WI38 (cell line): ENCODE data around the gene CCDC78.

Source experiments
- H3K4me3 ChIP-seq: 2 replicates; pipeline ENCODE4 v1.5.1; 2011; ENCODE audit warnings: low read depth, mild to moderate bottlenecking, control low read depth, low read length
- CTCF ChIP-seq: IDR thresholded peaks from 2 replicates; pipeline ENCODE4 v1.5.1; 2012; ENCODE audit warnings: low read depth, mild to moderate bottlenecking, control low read depth, low read length

CCDC78 gene

GRCh38 chr16:726438-727290 lies at the start of gene CCDC78, which contains the start of gene HAGHL:
TSS of gene CCDC78 (minus strand) at chr16:726443. CDS start at chr16:726367, 76 bp downstream.
TSS of gene HAGHL (plus strand) at chr16:727106. CDS start at chr16:727510, 404 bp downstream.
- no peak for TF ChIP-seq CTCF
- peak within 1 kb of the TSS; percentile 67 for H3K4me3 ChIP-seq

DNA sequence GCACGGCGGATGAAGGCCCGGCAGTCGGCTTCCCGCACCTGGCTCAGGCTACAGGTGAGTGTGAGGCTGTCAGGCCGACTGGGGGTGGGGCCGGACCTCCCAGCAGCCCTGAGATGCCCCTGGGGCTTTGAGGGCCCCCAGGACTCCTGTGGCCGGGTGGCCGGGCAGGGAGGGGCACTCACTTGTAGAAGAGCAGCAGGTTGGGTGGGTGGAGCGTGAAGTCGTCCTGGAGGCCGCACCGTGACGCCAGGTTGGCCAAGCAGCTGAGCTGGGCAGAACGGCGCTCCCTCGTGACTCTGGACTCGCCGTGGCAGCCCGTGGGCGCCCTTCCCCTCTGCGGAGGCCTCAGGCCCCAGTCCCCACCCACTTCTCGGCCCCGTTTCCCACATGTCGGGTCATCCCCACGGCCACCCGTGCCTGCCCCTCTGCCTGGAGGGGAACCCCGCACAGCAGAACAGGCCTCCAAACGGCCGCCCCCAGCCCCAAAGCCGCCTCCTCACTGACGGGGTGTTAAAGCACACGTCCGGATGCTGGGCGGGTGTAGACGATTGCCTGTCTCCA lies 49.1 kb upstream of the CCDC78 start:
- H3K4me3 ChIP-seq, result no peak overlapping the region
- TF ChIP-seq CTCF, result no peak

DNA sequence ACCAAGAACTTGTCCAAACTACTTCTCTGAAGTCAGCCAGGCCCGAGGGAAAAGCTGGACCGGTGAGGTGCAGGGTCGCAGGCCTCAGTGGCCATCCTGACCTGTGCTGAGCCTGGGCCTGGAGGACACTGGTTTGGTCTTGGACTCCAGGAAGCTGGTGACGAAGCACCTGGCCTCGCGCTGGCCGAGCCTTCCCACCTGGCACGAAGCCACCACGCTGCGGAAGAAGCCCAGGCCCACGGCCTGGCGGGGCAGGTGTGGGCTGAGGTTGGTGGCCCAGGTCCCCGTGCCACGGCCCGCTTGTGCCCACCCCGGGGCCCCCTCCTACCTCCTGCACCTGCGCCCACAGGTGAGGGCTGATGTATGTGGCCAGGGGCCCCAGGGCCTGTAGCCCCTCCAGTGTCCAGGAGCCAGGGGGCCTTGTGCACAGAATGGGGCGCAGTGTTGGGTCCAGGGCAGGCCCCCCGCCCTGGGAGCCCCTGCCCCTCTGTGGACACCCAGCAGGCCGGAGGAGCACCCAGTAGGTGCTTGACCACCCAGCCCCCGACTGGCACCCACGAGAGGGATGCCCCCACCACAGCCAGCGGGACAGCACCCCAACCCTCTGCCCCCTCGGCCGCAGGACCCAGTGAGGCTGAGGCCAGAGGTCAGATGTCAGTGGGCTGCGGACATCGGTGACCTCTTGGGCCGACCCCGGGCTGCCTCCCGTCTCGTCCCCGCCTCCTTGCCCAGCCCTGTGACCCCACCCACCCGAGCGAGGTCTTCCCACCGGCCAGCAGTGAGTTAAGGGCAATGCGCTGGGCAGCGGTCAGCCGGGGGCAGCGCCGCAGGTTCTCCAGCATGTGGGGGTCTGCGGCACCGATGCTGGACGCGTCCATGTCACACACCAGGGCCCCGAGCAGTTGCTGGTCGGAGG lies 48.1 kb upstream of the CCDC78 start:
- no peak overlapping the region for H3K4me3 ChIP-seq
- no peak for TF ChIP-seq CTCF

- no peak for TF ChIP-seq CTCF
These were observed 46.7 kb upstream of the CCDC78 start for GRCh38 chr16:772959-773358.

GRCh38 chr16:770411-770810 lies 44.2 kb upstream of the CCDC78 start:
- TF ChIP-seq CTCF, result no peak
- no peak overlapping the region for H3K4me3 ChIP-seq

More at GRCh38 chr16:772959-773358, 46.7 kb upstream of the CCDC78 start:
- no peak overlapping the region for H3K4me3 ChIP-seq

DNA sequence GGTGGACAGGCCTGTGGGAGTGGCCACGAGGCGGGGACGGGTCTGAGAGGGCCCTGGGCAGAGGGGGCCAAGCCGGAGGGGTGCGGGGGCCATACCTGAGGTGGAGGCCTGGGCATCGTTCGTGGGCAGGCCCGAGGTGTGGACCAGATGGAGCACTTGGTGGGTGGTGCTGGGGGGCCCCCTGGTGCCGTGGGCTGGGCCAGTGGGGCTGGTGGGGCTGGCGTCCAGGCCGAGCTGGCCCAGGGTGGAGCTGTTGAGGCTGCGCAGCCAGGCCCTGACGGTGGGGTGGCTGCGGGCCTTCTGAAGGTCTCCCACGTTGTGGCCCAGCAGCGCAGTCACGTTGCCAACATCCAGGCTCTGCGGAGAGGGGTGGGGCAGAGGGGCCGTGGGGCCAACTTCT lies 43.7 kb upstream of the CCDC78 start:
- no peak for TF ChIP-seq CTCF
- H3K4me3 ChIP-seq, result no peak overlapping the region
